ENCODE measurements around the gene N4BP2L2. TPM values are rescaled to one million over a fixed set of nuclear protein-coding genes. Genes with fewer than 3 reads are reported as not detected.
A peak's percentile ranks its signal among the peaks of the same experiment; 100 is the strongest.

N4BP2L2 gene
- total RNA-seq, 4 donors from 2014 or later, result 139 to 282 (median 229) TPM

DNA sequence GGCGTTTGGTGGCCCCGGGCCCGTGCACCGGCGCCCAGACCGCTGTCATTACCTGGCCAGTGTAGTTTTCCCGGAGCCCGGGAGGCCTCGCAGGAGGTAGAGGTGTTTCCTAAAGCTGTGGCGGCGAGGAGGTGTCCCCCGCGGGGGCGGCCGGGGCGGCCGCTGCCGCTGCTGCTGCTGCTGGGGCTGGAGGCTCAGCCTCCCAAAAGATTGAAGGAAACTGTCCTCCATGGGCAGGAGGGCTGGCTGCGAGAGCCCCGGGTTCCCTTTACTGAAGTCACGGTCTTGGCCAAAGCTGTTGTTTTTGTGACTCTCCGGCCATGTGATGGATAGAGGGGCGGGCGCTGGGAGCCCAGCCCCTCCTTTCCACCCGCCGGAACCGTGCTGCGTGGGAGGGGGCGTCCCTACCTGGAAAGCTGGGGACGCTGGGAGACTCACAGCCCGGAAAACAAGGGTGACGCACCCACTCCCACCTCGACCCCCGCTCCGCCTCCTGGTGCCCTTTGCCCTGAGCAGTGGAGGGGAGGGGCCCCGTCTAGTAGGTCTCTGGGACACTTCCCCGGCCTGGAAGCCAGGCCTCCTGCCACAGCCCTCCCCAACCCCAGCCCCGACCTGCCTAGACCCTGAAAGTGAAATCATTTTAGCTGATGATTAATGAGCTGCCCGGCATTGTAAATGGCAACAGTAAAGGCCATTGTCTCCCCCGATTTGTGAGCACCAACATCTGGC lies 110.6 kb downstream of the N4BP2L2 start, which contains the start of gene N4BP2L1:
Gene N4BP2L1 (minus strand): TSS at position 279 of the 729 bp plus-strand sequence. CDS start 48 bp downstream, at position 231.
- peak within 1 kb of the TSS; percentile 75 to 99 (median 96) for H3K27ac ChIP-seq
- H3K4me3 ChIP-seq, result peak within 1 kb of the TSS; percentile 63 to 93 (median 81)
- DNase-seq (ENCODE audit: low spot score in 2 of 2), result peak; percentile 63 to 80
- no peaks in the 10 kb centered on the region for H3K9me3 ChIP-seq
- H3K4me1 ChIP-seq, result peaks cover 0 to 32% (median 13%) of the 10 kb centered on the region in 4 donors
- 1% methylated on average over 21 to 28 of the region's 40 CpGs for WGBS, 2 donors
- H3K27me3 ChIP-seq, result no peaks in the 10 kb centered on the region
- peaks cover 0 to 8% (median 0%) of the 10 kb centered on the region in 3 donors for H3K36me3 ChIP-seq
- TF ChIP-seq POLR2A (IDR thresholded peaks at IDR 0.05) (peak; percentile 89 to 96), EP300 (IDR thresholded peaks at IDR 0.05) (peak; percentile 50 to 99)
- TF ChIP-seq, protein P1, sequence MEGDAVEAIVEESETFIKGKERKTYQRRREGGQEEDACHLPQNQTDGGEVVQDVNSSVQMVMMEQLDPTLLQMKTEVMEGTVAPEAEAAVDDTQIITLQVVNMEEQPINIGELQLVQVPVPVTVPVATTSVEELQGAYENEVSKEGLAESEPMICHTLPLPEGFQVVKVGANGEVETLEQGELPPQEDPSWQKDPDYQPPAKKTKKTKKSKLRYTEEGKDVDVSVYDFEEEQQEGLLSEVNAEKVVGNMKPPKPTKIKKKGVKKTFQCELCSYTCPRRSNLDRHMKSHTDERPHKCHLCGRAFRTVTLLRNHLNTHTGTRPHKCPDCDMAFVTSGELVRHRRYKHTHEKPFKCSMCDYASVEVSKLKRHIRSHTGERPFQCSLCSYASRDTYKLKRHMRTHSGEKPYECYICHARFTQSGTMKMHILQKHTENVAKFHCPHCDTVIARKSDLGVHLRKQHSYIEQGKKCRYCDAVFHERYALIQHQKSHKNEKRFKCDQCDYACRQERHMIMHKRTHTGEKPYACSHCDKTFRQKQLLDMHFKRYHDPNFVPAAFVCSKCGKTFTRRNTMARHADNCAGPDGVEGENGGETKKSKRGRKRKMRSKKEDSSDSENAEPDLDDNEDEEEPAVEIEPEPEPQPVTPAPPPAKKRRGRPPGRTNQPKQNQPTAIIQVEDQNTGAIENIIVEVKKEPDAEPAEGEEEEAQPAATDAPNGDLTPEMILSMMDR (IDR thresholded peaks at IDR 0.05), result no peak

DNA sequence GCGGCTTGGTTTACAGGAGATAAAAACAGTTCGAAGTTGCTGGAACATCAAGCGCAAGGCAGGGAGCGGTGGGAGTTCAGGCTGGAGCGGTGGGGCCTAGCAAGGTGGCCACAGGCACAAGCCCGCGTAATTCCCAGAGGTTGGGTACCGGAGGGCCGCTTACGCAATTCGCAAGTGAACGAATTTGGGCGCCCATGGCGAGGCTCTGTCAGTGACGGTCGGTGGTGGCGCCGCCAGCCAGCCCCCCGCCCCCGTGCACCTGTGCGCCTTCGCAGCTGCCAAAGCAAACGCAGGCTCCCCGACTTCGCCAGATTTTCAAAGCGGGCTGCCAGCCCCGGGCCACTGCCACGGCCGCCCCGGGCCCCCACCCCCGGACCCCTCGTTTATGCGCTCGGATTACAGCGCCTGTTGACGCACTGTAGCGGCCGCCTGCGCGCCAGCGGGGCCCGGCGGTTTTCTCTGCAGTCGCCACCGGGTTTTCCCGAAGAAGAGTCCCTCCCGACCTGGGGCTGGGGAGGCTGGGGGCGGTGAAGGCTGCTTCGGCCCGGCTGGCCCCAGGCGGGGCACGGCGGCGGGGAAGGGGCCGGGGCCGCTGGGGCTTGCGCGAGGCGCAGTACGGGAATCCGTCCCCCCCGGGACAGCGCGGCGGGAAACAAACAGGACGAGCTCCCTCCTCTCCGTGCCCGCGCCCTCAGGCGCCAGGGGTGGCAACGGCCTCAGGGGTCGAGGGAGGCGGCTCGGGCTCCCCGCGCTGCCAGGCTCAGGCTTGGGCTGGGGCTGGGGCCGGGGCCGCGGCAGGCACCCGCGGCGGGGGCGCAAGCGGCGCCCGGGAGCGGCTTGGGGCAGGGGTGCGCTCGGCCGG lies 111.4 kb downstream of the N4BP2L2 start:
- H3K36me3 ChIP-seq, result peaks cover 0 to 5% (median 0%) of the 10 kb centered on the region in 3 donors
- WGBS, 2 donors, result 2 to 6% methylated on average over 30 to 56 of the region's 90 CpGs
- peaks cover 0 to 32% (median 13%) of the 10 kb centered on the region in 4 donors for H3K4me1 ChIP-seq
- peak in 1 of 2 donors; percentile 14 for TF ChIP-seq POLR2A (IDR thresholded peaks at IDR 0.05)
- TF ChIP-seq EP300 (IDR thresholded peaks at IDR 0.05), result no peak
- TF ChIP-seq, protein P1 (IDR thresholded peaks at IDR 0.05), result no peak
- H3K27ac ChIP-seq, result peak overlapping the region; percentile 75 to 99 (median 96)
- DNase-seq (ENCODE audit: low spot score in 2 of 2), result peak; percentile 20 to 39
- H3K27me3 ChIP-seq, result no peaks in the 10 kb centered on the region
- H3K9me3 ChIP-seq, result no peaks in the 10 kb centered on the region
- H3K4me3 ChIP-seq, result peak overlapping the region; percentile 63 to 93 (median 81)

- peak overlapping the region; percentile 75 to 99 (median 96) for H3K27ac ChIP-seq
- no peaks in the 10 kb centered on the region for H3K9me3 ChIP-seq
- peak overlapping the region; percentile 63 to 93 (median 81) for H3K4me3 ChIP-seq
- TF ChIP-seq, protein P1 (IDR thresholded peaks at IDR 0.05), result no peak
- TF ChIP-seq EP300 (IDR thresholded peaks at IDR 0.05) (no peak), POLR2A (IDR thresholded peaks at IDR 0.05) (no peak)
- WGBS, 2 donors, result 57 to 59% methylated on average over 19 of the region's 19 CpGs
- peaks cover 0 to 32% (median 13%) of the 10 kb centered on the region in 4 donors for H3K4me1 ChIP-seq
- H3K36me3 ChIP-seq, result peaks cover 0 to 5% (median 0%) of the 10 kb centered on the region in 3 donors
- H3K27me3 ChIP-seq, result no peaks in the 10 kb centered on the region
- DNase-seq (ENCODE audit: low spot score in 2 of 2), result peak in 1 of 2 donors; percentile 17
These were observed 112.2 kb downstream of the N4BP2L2 start for GRCh38 chr13:32426191-32426989.

DNA sequence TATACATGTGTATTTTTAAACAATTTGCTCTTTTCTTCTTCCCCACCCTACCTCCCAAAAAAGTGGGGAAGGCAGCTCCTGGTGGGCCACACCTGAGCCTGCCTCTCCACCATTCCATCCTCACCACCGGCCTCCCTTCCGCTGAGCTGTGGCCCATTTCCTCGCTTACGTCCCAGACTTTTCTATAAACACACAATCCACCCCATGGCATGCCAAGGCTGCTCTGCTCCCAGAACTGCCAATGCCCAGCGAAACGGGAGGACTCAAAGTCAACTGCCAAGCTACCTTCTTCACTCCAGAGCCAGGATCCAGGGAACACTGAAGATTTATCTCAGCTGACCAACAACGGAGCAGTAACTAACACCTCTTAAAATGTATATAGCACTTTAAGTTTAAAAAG lies 113.4 kb downstream of the N4BP2L2 start:
- Histone ChIP-seq H3K27me3 (no peaks in the 10 kb centered on the region), H3K4me3 (no peak overlapping the region), H3K4me1 (peaks cover 0 to 32% (median 13%) of the 10 kb centered on the region in 4 donors), H3K36me3 (peaks cover 0 to 15% (median 0%) of the 10 kb centered on the region in 3 donors), H3K27ac (peak overlapping the region in 2 of 4 donors; percentile 39 to 99), H3K9me3 (no peaks in the 10 kb centered on the region)
- WGBS, 2 donors, result 92 to 93% methylated on average over 7 of the region's 7 CpGs
- TF ChIP-seq POLR2A (IDR thresholded peaks at IDR 0.05) (no peak), EP300 (IDR thresholded peaks at IDR 0.05) (no peak)
- TF ChIP-seq, protein P1 (IDR thresholded peaks at IDR 0.05), result no peak
- no peak for DNase-seq (ENCODE audit: low spot score in 2 of 2)
